HepG2 (cell line): ENCODE results near the gene DOK5. TPM values are rescaled to one million over a fixed set of nuclear protein-coding genes. Genes with fewer than 3 reads are reported as not detected.

ENCODE experiments used
- ATAC-seq: fragments of 200-7000 bp; cut with Tn5 transposase; 3 replicates; pipeline ENCODE4 v1.9.1; 2020; ENCODE audit warnings: mild to moderate bottlenecking, moderate library complexity
- BruUV-seq: library from RNA; stranded (reverse); fragments of 400-500 nt; replicated peaks from 2 replicates; lab custom pipeline; 2021; lab: Mats Ljungman, UMichigan
- CTCF ChIA-PET: fragments of 300-600 bp; formaldehyde crosslinking; extraction: SDS; loops from one replicate; lab custom pipeline; 2021; ENCODE audit warnings: low total read pairs, inconsistent platforms, low intra/inter-chr PET ratio; lab: Yijun Ruan, JAX
- POLR2A ChIA-PET: fragments of 350-600 bp; sonication (Branson Sonifier 250); formaldehyde crosslinking; loops from one replicate; lab custom pipeline; 2020; ENCODE audit warnings: antibody characterized with exemption, inconsistent platforms; lab: Yijun Ruan, JAX
- DNase-seq: peaks from one replicate; pipeline ENCODE4 v3.0.0-alpha.2; 2015; ENCODE audit warnings: low spot score
- FAIRE-seq: peaks from 3 replicates; lab custom pipeline; 2011; peaks lifted over from hg19 to GRCh38; lab: Jason Lieb, UNC
- H2AFZ ChIP-seq: one replicate; pipeline ENCODE4 v1.6.1; 2011; ENCODE audit warnings: low read length, inconsistent platforms
- H3K27ac ChIP-seq: fragments of 300-600 bp; 3 replicates; pipeline ENCODE4 v1.8.0; 2011; ENCODE audit warnings: mixed run types, mild to moderate bottlenecking, mixed read lengths, low read length, inconsistent platforms; ENCODE audit not compliant: insufficient read depth; ENCODE audit errors: extremely low read length
- H3K27me3 ChIP-seq, 2 experiments: fragments of 200-600 bp in 1 of 2; 2 replicates in 1 of 2; 3 replicates in 1 of 2; pipeline versions ENCODE4 v1.6.0 to v1.8.0; 2011; ENCODE audit warnings: low read length in 2 of 2, mild to moderate bottlenecking in 2 of 2, moderate library complexity in 2 of 2, inconsistent platforms in 1 of 2; ENCODE audit not compliant: insufficient read depth in 2 of 2, control insufficient read depth in 1 of 2
- H3K36me3 ChIP-seq, 2 experiments: fragments of 200-600 bp in 1 of 2; replicated peaks in 1 of 2; 2 replicates in 1 of 2; 3 replicates in 1 of 2; pipeline versions ENCODE4 v1.5.1 to v1.8.0; 2011; ENCODE audit warnings: low read length in 2 of 2, inconsistent platforms in 1 of 2; ENCODE audit not compliant: insufficient read depth in 2 of 2, control insufficient read depth in 1 of 2
- H3K4me1 ChIP-seq: 2 replicates; pipeline ENCODE4 v1.5.1; 2012; ENCODE audit warnings: low read length, inconsistent platforms; ENCODE audit not compliant: insufficient read depth
- H3K4me2 ChIP-seq: 2 replicates; pipeline ENCODE4 v1.6.0; 2011; ENCODE audit warnings: low read depth, low read length, inconsistent platforms
- H3K4me3 ChIP-seq, 3 experiments: fragments of 200-600 bp in 1 of 3; sonication (generic), shearing (Covaris generic) in 1 of 3; replicated peaks in 1 of 3; 2 replicates each; pipeline ENCODE4 v1.5.1; 2011 to 2016; ENCODE audit warnings: low read length in 3 of 3, inconsistent platforms in 2 of 3, low read depth in 2 of 3, mild to moderate bottlenecking in 2 of 3, control low read depth in 1 of 3, mixed read lengths in 1 of 3; ENCODE audit not compliant: insufficient read depth in 1 of 3
- H3K79me2 ChIP-seq: one replicate; pipeline ENCODE4 v1.6.1; 2011; ENCODE audit warnings: low read length, inconsistent platforms; ENCODE audit not compliant: insufficient read depth
- H3K9ac ChIP-seq: 2 replicates; pipeline ENCODE4 v1.6.0; 2011; ENCODE audit warnings: mild to moderate bottlenecking, low read depth, low read length, inconsistent platforms; ENCODE audit not compliant: insufficient read depth
- H3K9me3 ChIP-seq: 2 replicates; pipeline ENCODE4 v1.5.1; 2012; ENCODE audit warnings: mild to moderate bottlenecking, low read length
- H4K20me1 ChIP-seq: 2 replicates; pipeline ENCODE4 v1.6.0; 2011; ENCODE audit warnings: inconsistent platforms, mild to moderate bottlenecking, low read length, moderate library complexity; ENCODE audit not compliant: insufficient read depth
- AGO2 ChIP-seq: fragments of 200-400 bp; formaldehyde crosslinking; optimal IDR thresholded peaks from 2 replicates; pipeline ENCODE3; 2017; ENCODE audit warnings: mild to moderate bottlenecking, low read depth, low read length, moderate library complexity
- ERF ChIP-seq: IDR thresholded peaks from 2 replicates; pipeline ENCODE4 v1.6.1; 2018; ENCODE audit warnings: missing biosample characterization, missing genetic modification reagents
- NKX3-1 ChIP-seq: sonication (generic); formaldehyde crosslinking; IDR thresholded peaks from 2 replicates; pipeline ENCODE4 v1.5.0; 2020; ENCODE audit warnings: missing genetic modification reagents
- ZBTB38 ChIP-seq: sonication (generic); formaldehyde crosslinking; IDR thresholded peaks from 2 replicates; pipeline ENCODE4 v1.5.1; 2020; ENCODE audit warnings: mild to moderate bottlenecking, missing genetic modification reagents
- ZFP37 ChIP-seq: sonication (generic); formaldehyde crosslinking; IDR thresholded peaks from 2 replicates; pipeline ENCODE4 v1.4.0; 2020; ENCODE audit warnings: missing genetic modification reagents, borderline replicate concordance
- ZSCAN31 ChIP-seq: sonication (generic); formaldehyde crosslinking; IDR thresholded peaks from 2 replicates; pipeline ENCODE4 v1.5.0; 2020; ENCODE audit warnings: low read depth, mild to moderate bottlenecking, missing genetic modification reagents
- WGBS: methylation state at CpG from one replicate; pipeline ENCODE4 v1.1.6; 2017; ENCODE audit warnings: low lambda C conversion rate; 5-methylcytosine and 5-hydroxymethylcytosine counted together
- in situ Hi-C: cut with HindIII; loops from 2 replicates; pipeline ENCODE4 v1.10.0; 2017; ENCODE audit warnings: low pct_unique_long_range_greater_than_20kb; ENCODE audit not compliant: extremely low pct_ligation_motif_present
- intact Hi-C: fragments of 100-400 bp; cut with micrococcal nuclease; formaldehyde crosslinking; loops from one replicate; pipeline ENCODE4 v1.10.0; 2022; ENCODE audit not compliant: unreplicated experiment
- polyA plus RNA-seq, 8 experiments: library from polyadenylated mRNA; depleted of rRNA in 3 of 8; stranded (reverse) in 7 of 8; unstranded in 1 of 8; fragments of >200 nt; fragmentation: Illumina TruSeq in 4 of 8; extraction: Trizol in 4 of 8; gene quantifications; 2 replicates each; pipeline versions ENCODE4 v1.2.1 to v1.2.3, GENCODE V29; 2011 to 2016; ENCODE audit warnings: low read depth in 4 of 8, missing spikeins in 1 of 8, mixed read lengths in 1 of 8; ENCODE audit not compliant: insufficient read depth in 1 of 8
- total RNA-seq, 5 experiments: library from RNA; depleted of rRNA; stranded (reverse); fragments of >200 nt; fragmentation: Illumina TruSeq; extraction: Trizol; gene quantifications; 2 replicates each; pipeline ENCODE4 v1.2.3, GENCODE V29; 2016; ENCODE audit warnings: low read depth in 1 of 5
- TF ChIP-seq, protein P1 (sequence below): sonication (generic); formaldehyde crosslinking; IDR thresholded peaks from 2 replicates; pipeline ENCODE4 v1.8.1; 2023; ENCODE audit warnings: missing genetic modification reagents, mild to moderate bottlenecking, borderline replicate concordance
- TF ChIP-seq, protein P2 (sequence below): sonication (generic); formaldehyde crosslinking; IDR thresholded peaks from 2 replicates; pipeline ENCODE4 v1.5.0; 2020; ENCODE audit warnings: mild to moderate bottlenecking, low read depth, missing genetic modification reagents, borderline replicate concordance

DOK5 gene
- total and polyA plus RNA-seq, 2 of the 13 experiments (the other 11 are each of a cell fraction or from before 2014, with no cell fraction given), result not detected

DNA sequence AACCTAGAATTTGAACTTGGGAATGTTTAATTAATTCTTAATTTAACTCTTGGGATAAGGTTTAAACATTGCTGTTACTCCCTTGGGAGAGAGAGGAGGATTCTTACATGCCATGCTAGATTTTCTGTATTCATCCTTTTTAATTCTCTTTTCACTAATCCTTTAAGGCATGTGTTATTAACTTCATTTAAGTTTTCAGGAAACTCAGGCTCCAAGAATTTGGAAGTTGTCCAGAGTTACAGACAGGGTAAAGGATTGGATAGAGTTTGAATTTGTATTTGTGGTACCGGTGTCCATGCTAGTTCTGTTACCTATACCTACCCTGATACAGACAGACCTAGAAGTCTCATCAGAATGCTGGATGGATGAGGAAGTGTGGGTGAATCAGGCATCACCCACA lies 23.7 kb downstream of the DOK5 start (continued):
- TF ChIP-seq NKX3-1 (CRISPR knock-in tag) (no peak), ERF (no peak), AGO2 (no peak), ZSCAN31 (CRISPR knock-in tag) (no peak)
- TF ChIP-seq, protein P1, sequence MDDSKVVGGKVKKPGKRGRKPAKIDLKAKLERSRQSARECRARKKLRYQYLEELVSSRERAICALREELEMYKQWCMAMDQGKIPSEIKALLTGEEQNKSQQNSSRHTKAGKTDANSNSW (CRISPR knock-in tag), result no peak
- TF ChIP-seq, protein P2, sequence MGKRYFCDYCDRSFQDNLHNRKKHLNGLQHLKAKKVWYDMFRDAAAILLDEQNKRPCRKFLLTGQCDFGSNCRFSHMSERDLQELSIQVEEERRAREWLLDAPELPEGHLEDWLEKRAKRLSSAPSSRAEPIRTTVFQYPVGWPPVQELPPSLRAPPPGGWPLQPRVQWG (CRISPR knock-in tag), result no peak

DNA sequence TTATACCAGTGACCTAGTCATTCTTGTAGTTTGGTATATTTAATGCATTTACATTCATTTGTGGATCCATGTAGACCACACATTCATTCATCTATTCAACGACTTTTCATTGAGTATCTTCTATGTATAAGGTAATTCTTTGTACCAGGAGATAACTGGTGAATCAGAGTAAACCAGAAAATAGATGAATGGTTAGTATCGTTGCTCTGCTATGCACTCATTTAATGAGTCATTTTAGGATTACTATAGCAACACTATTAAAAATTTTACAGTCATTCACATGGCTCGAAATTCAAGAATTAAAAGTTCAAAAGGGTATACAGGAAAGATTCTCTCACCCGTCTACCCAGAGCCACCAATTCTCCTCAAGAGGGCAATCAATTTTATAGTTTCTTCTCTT lies 26.8 kb downstream of the DOK5 start:
- POLR2A ChIA-PET, result no interaction called here
- no peak for DNase-seq
- no peak overlapping the region for H3K27ac ChIP-seq
- CTCF ChIA-PET, result no interaction called here
- no peak overlapping the region for H3K9ac ChIP-seq
- intact Hi-C loops, result no loop called here
- H3K27me3 ChIP-seq, result no peaks in the 10 kb centered on the region
- no peak for ATAC-seq
- no peak overlapping the region for H2AFZ ChIP-seq
- no peaks in the 10 kb centered on the region for H3K9me3 ChIP-seq
- no peak for FAIRE-seq
- H3K36me3 ChIP-seq, result no peaks in the 10 kb centered on the region
- no peaks in the 10 kb centered on the region for H3K79me2 ChIP-seq
- TF ChIP-seq ZBTB38 (CRISPR knock-in tag), result no peak
- no peak for TF ChIP-seq ZFP37 (CRISPR knock-in tag)
- no TSS peak for BruUV-seq
- no peaks in the 10 kb centered on the region for H4K20me1 ChIP-seq
- WGBS, result 1% methylated on average over 4 of the region's 4 CpGs
- no peak overlapping the region for H3K4me2 ChIP-seq
- no peaks in the 10 kb centered on the region for H3K4me1 ChIP-seq
- H3K4me3 ChIP-seq, result no peak overlapping the region
- in situ Hi-C loops, result no loop called here
